ENCODE results near the gene ARMH4.

DNA sequence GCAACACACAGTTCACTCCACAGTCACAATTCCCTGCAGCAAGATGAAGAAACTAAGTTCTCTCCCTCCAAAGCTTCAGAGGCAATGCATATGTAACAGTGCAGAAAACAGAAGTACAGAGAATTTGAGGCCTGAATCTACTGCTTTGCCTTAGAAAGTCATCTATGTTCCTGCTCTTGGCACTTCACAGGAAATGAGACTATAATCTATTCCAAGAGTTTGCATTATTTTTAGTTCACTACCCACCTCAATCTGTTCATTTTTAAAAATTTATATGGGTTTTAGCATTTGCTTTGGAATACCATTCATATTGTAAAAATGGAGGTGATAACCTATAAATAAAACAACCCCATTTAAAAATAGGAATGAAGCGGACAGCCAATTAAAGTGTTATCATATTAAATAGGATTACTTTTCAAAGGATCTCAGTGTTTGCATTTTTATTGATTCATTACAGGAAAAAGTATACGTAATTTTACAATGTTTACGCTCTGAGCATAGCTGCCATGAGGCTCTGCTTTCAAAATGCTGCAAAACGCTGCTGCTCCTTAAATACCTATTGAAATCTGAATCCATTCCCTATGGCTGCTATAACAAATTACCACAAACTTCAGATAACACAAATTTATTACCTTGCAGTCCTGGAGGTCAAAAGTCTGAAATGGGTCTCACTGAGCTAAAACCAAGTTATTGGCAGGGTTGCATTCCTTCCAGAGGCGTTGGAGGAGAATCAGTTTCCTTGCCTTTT, 60.0 kb downstream of the ARMH4 start:
- TF ChIP-seq POLR2A (IDR thresholded peaks at IDR 0.05) = no peak
- TF ChIP-seq, protein P1, sequence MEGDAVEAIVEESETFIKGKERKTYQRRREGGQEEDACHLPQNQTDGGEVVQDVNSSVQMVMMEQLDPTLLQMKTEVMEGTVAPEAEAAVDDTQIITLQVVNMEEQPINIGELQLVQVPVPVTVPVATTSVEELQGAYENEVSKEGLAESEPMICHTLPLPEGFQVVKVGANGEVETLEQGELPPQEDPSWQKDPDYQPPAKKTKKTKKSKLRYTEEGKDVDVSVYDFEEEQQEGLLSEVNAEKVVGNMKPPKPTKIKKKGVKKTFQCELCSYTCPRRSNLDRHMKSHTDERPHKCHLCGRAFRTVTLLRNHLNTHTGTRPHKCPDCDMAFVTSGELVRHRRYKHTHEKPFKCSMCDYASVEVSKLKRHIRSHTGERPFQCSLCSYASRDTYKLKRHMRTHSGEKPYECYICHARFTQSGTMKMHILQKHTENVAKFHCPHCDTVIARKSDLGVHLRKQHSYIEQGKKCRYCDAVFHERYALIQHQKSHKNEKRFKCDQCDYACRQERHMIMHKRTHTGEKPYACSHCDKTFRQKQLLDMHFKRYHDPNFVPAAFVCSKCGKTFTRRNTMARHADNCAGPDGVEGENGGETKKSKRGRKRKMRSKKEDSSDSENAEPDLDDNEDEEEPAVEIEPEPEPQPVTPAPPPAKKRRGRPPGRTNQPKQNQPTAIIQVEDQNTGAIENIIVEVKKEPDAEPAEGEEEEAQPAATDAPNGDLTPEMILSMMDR (IDR thresholded peaks at IDR 0.05) = no peak
- TF ChIP-seq POLR2AphosphoS5 (IDR thresholded peaks at IDR 0.05) = no peak
- no peak for TF ChIP-seq EP300 (IDR thresholded peaks at IDR 0.05; ENCODE audit: low read depth)

Measured in transverse colon (tissue), 4 donors.